GM19463 (cell line): Measurements from ENCODE around the gene TUBA8.
"Not testable (repeated sequence)": the region's sequence is repeated elsewhere in the genome, so short reads cannot be mapped to it uniquely, and the experiment has no call there.

ENCODE experiments used
- ATAC-seq: cut with Tn5 transposase; IDR thresholded peaks from one replicate; pipeline ENCODE4 v1.9.1; 2021; ENCODE audit warnings: mild to moderate bottlenecking, moderate library complexity; ENCODE audit not compliant: unreplicated experiment

The TUBA8 gene

GRCh38 chr22:18104566-18104965 is 6.0 kb upstream of the TUBA8 start:
- no peak for ATAC-seq

- not testable (repeated sequence) for ATAC-seq
Observed at GRCh38 chr22:18105981-18106380, 4.6 kb upstream of the TUBA8 start.

GRCh38 chr22:18106550-18107341 is 3.9 kb upstream of the TUBA8 start:
- not testable (repeated sequence) for ATAC-seq

GRCh38 chr22:18108187-18108586 is 2.4 kb upstream of the TUBA8 start:
- no peak for ATAC-seq

GRCh38 chr22:18109410-18110193 is 1.0 kb upstream of the TUBA8 start:
- no peak for ATAC-seq

- no peak for ATAC-seq
Observed at GRCh38 chr22:18110954-18111758, 547 bp downstream of the TUBA8 start.

- no peak for ATAC-seq
Observed at GRCh38 chr22:18111759-18112330, 1.2 kb downstream of the TUBA8 start.

- ATAC-seq = no peak
Observed at GRCh38 chr22:18112440-18112839, 1.8 kb downstream of the TUBA8 start.

GRCh38 chr22:18113680-18114394 is 3.2 kb downstream of the TUBA8 start:
- no peak for ATAC-seq

- ATAC-seq = no peak
Observed at GRCh38 chr22:18114495-18114894, 3.9 kb downstream of the TUBA8 start.

- no peak for ATAC-seq
Observed at GRCh38 chr22:18114976-18115652, 4.5 kb downstream of the TUBA8 start.

- ATAC-seq = no peak
Observed at GRCh38 chr22:18115906-18116371, 5.3 kb downstream of the TUBA8 start.

- ATAC-seq = no peak
Observed at GRCh38 chr22:18116634-18117033, 6.0 kb downstream of the TUBA8 start.

- no peak for ATAC-seq
Observed at GRCh38 chr22:18118345-18118915, 7.8 kb downstream of the TUBA8 start.

GRCh38 chr22:18119409-18120110 is 9.0 kb downstream of the TUBA8 start:
- no peak for ATAC-seq

GRCh38 chr22:18120857-18121256 is 10.2 kb downstream of the TUBA8 start:
- no peak for ATAC-seq

- no peak for ATAC-seq
Observed at GRCh38 chr22:18121506-18121905, 10.9 kb downstream of the TUBA8 start.

- no peak for ATAC-seq
Observed at GRCh38 chr22:18121954-18122554, 11.4 kb downstream of the TUBA8 start.
